Measurements from ENCODE around the gene NFATC2. TPM values are rescaled to one million over a fixed set of nuclear protein-coding genes. Genes with fewer than 3 reads are reported as not detected.
A peak's percentile ranks its signal among the peaks of the same experiment; 100 is the strongest.

NFATC2 gene
- total and polyA plus RNA-seq, 2 of the 4 experiments (the other 2 are of a cell fraction) = 0.18 to 0.38 TPM

GRCh38 chr20:51543422-51543788 is 886 bp upstream of the NFATC2 start:
- TF ChIP-seq MAFK (IDR thresholded peaks at IDR 0.05; ENCODE audit: low read depth, low read length) = no peak
- TF ChIP-seq MAZ (IDR thresholded peaks at IDR 0.05; ENCODE audit: borderline replicate concordance, low read depth, low read length) = no peak
- no peak for TF ChIP-seq BHLHE40 (IDR thresholded peaks at IDR 0.05; ENCODE audit: low read depth, low read length)
- no peak for TF ChIP-seq ELK1 (IDR thresholded peaks at IDR 0.05; ENCODE audit: borderline replicate concordance, low read depth, low read length)
- no peak for TF ChIP-seq CHD1 (IDR thresholded peaks at IDR 0.05; ENCODE audit: low read depth, low read length)
- in situ Hi-C loops (cut with MboI; ENCODE audit: low sequenced_read_pairs) = no loop called here
- CTCF ChIA-PET = no interaction called here

More at GRCh38 chr20:51543422-51543788, 886 bp upstream of the NFATC2 start:
- no peak overlapping the region for H4K8ac ChIP-seq (ENCODE audit: low read depth in 2 of 2, low read length in 2 of 2)
- dilution Hi-C loops (cut with HindIII; ENCODE audit: low sequenced_read_pairs, unreplicated experiment) (no loop called here), intact Hi-C loops (cut with micrococcal nuclease) (no loop called here)
- no peak overlapping the region; the same call in 1 of the 2 replicates for H2BK120ac ChIP-seq (ENCODE audit: low read depth, low read length)
- no peak overlapping the region for H3K14ac ChIP-seq (replicated peaks; ENCODE audit: low read depth, low read length)
- POLR2A ChIA-PET (ENCODE audit: unreplicated experiment) = no interaction called here
- no peak for DNase-seq
- H3K4ac ChIP-seq (ENCODE audit: low read depth, low read length) = no peak overlapping the region
- no TSS peak for BruUV-seq (replicated peaks)
- H3K36me3 ChIP-seq (ENCODE audit: control insufficient read depth, insufficient read depth, low read length) = no peaks in the 10 kb centered on the region
- no peaks in the 10 kb centered on the region for H4K20me1 ChIP-seq (ENCODE audit: insufficient read depth, low read length)
- WGBS, 2 experiments (ENCODE audit: extremely low coverage in 2 of 2, insufficient read length in 1 of 2) = 74% methylated on average over 5 of the region's 7 CpGs; no CpG with 5 or more reads in 1 of the 2 experiments
- H3K27ac ChIP-seq (ENCODE audit: insufficient read depth, low read length) = no peak overlapping the region
- no peak overlapping the region for H2AK5ac ChIP-seq (ENCODE audit: low read depth, low read length)
- no peak overlapping the region for H2BK20ac ChIP-seq (ENCODE audit: low read depth, low read length)
- no peak for ATAC-seq (ENCODE audit: low read depth)
- H3K9me1 ChIP-seq (ENCODE audit: insufficient read depth, low read length) = 0 out of 2 replicates have a peak, but pooled peaks cover 2% of the 10 kb centered on the region
- H3K4me2 ChIP-seq (ENCODE audit: low read depth, low read length) = no peak overlapping the region
- no peak overlapping the region for H3K56ac ChIP-seq (ENCODE audit: extremely low read depth, insufficient read depth, low read length)
- H2BK5ac ChIP-seq (ENCODE audit: low read depth, low read length, poor library complexity, severe bottlenecking) = no peak overlapping the region
- no peak overlapping the region for H3K18ac ChIP-seq (ENCODE audit: low read depth, low read length)
- no peaks in the 10 kb centered on the region for H3K4me1 ChIP-seq (ENCODE audit: control insufficient read depth, insufficient read depth, low read length)
- H3K79me1 ChIP-seq (ENCODE audit: low read depth in 1 of 2, low read length in 2 of 2) = no peaks in the 10 kb centered on the region
- no peak overlapping the region for H3K9ac ChIP-seq (ENCODE audit: low read depth, low read length)
- H3K9me3 ChIP-seq (ENCODE audit: control insufficient read depth, insufficient read depth, low read length) = no peaks in the 10 kb centered on the region
- 0 out of 2 replicates have a peak overlapping the region, but pooled peaks have one; percentile 31 for H3K23ac ChIP-seq (ENCODE audit: low read depth, low read length)
- no peak overlapping the region for H2AFZ ChIP-seq (replicated peaks; ENCODE audit: low read length, poor library complexity)
- H3K27me3 ChIP-seq (ENCODE audit: control insufficient read depth, insufficient read depth, low read length) = no peaks in the 10 kb centered on the region; the same call in 1 of the 2 replicates
- H2AK9ac ChIP-seq (replicated peaks; ENCODE audit: low read depth, low read length, poor library complexity) = no peak overlapping the region
- no peak overlapping the region for H4K5ac ChIP-seq (ENCODE audit: low read depth, low read length)
- H4K91ac ChIP-seq (ENCODE audit: insufficient read depth, low read depth, low read length) = no peak overlapping the region
- H2BK15ac ChIP-seq (ENCODE audit: low read depth, low read length) = no peak overlapping the region
- H3K4me3 ChIP-seq (ENCODE audit: insufficient read depth, low read depth, low read length) = no peak overlapping the region

Data from IMR-90 (cell line).